Smooth muscle cell (in vitro differentiated cells): Measurements from ENCODE around the gene AMER3. TPM values are rescaled to one million over a fixed set of nuclear protein-coding genes. Genes with fewer than 3 reads are reported as not detected.

ENCODE experiments used
- DNase-seq: peaks from one replicate; lab custom pipeline; 2025; ENCODE audit not compliant: unreplicated experiment; lab: John Stamatoyannopoulos, UW
- H2AFZ ChIP-seq: fragments of 200-600 bp; sonication (generic); 2 replicates; pipeline ENCODE4 v1.6.0; 2016; ENCODE audit warnings: antibody characterized with exemption, low read depth, mild to moderate bottlenecking
- H3F3A ChIP-seq: fragments of 200-600 bp; sonication (generic); 2 replicates; pipeline ENCODE4 v1.6.0; 2017; ENCODE audit warnings: antibody characterized with exemption, low read depth
- H3K27ac ChIP-seq: fragments of 200-600 bp; sonication (generic); 2 replicates; pipeline ENCODE4 v1.5.1; 2016; ENCODE audit warnings: low read depth, mild to moderate bottlenecking
- H3K27me3 ChIP-seq: fragments of 200-600 bp; sonication (generic); 2 replicates; pipeline ENCODE4 v1.6.1; 2016; ENCODE audit warnings: low read depth, mild to moderate bottlenecking
- H3K36me3 ChIP-seq: fragments of 200-600 bp; sonication (generic); 2 replicates; pipeline ENCODE4 v1.5.1; 2016; ENCODE audit warnings: low read depth
- H3K4me1 ChIP-seq: fragments of 200-600 bp; sonication (generic); 2 replicates; pipeline ENCODE4 v1.5.1; 2016; ENCODE audit warnings: low read depth
- H3K4me2 ChIP-seq: fragments of 200-600 bp; sonication (generic); 2 replicates; pipeline ENCODE4 v1.6.0; 2016; ENCODE audit warnings: mild to moderate bottlenecking
- H3K4me3 ChIP-seq: fragments of 200-600 bp; sonication (generic); 2 replicates; pipeline ENCODE4 v1.5.1; 2016; ENCODE audit warnings: mild to moderate bottlenecking
- H3K79me2 ChIP-seq: fragments of 200-600 bp; sonication (generic); 2 replicates; pipeline ENCODE4 v1.6.0; 2016; ENCODE audit warnings: low read depth, mild to moderate bottlenecking
- H3K9ac ChIP-seq: fragments of 200-600 bp; sonication (generic); 2 replicates; pipeline ENCODE4 v1.6.0; 2016; ENCODE audit warnings: low read depth
- H3K9me3 ChIP-seq: fragments of 200-600 bp; sonication (generic); replicated peaks from 2 replicates; pipeline ENCODE4 v1.5.1; 2016; ENCODE audit warnings: low read depth
- H4K20me1 ChIP-seq: fragments of 200-600 bp; sonication (generic); 2 replicates; pipeline ENCODE4 v1.6.0; 2016; ENCODE audit warnings: low read depth
- CTCF ChIP-seq: fragments of 200-600 bp; sonication (generic); IDR thresholded peaks from 2 replicates; pipeline ENCODE4 v1.5.1; 2017; ENCODE audit warnings: borderline replicate concordance, mild to moderate bottlenecking, antibody characterized with exemption; ENCODE audit not compliant: insufficient read depth, poor library complexity, severe bottlenecking
- WGBS: methylation state at CpG from one replicate; pipeline ENCODE4 v1.1.7; 2016; ENCODE audit warnings: low lambda C conversion rate; 5-methylcytosine and 5-hydroxymethylcytosine counted together
- polyA plus RNA-seq: library from polyadenylated mRNA; unstranded; fragments of >200 nt; fragmentation: Nextera tagmentation; extraction: Ambion mirVana; gene quantifications from 2 replicates; pipeline ENCODE4 v1.2.1, GENCODE V29; 2016
- total RNA-seq: library from RNA; depleted of rRNA; stranded (reverse); fragments of >200 nt; gene quantifications from 2 replicates; pipeline ENCODE4 v1.2.3, GENCODE V29; 2014

Gene AMER3
- total and polyA plus RNA-seq, 2 experiments from 2014 or later = not detected

GRCh38 chr2:130766037-130766436 is 10.7 kb downstream of the AMER3 start:
- H3K79me2 ChIP-seq = no peaks in the 10 kb centered on the region
- no peak for DNase-seq
- 92% methylated on average over 7 of the region's 7 CpGs for WGBS

GRCh38 chr2:130766711-130767407 is 11.5 kb downstream of the AMER3 start:
- H2AFZ ChIP-seq = no peak overlapping the region
- TF ChIP-seq CTCF = no peak
- H3K4me3 ChIP-seq = no peak overlapping the region
- WGBS = 87% methylated on average over 12 of the region's 12 CpGs
- no peaks in the 10 kb centered on the region for H3K4me1 ChIP-seq
- H3K27ac ChIP-seq = no peak overlapping the region
- no peaks in the 10 kb centered on the region for H3F3A ChIP-seq
- H3K9me3 ChIP-seq = no peaks in the 10 kb centered on the region
- no peak for DNase-seq
- no peak overlapping the region for H3K4me2 ChIP-seq
- H4K20me1 ChIP-seq = no peaks in the 10 kb centered on the region
- H3K27me3 ChIP-seq = no peaks in the 10 kb centered on the region
- no peaks in the 10 kb centered on the region for H3K36me3 ChIP-seq
- no peak overlapping the region for H3K9ac ChIP-seq
- no peaks in the 10 kb centered on the region for H3K79me2 ChIP-seq

More at GRCh38 chr2:130766037-130766436, 10.7 kb downstream of the AMER3 start:
- Histone ChIP-seq H4K20me1 (no peaks in the 10 kb centered on the region), H3K4me2 (no peak overlapping the region), H3K4me3 (no peak overlapping the region), H2AFZ (no peak overlapping the region), H3K9ac (no peak overlapping the region), H3K27me3 (no peaks in the 10 kb centered on the region), H3K4me1 (no peaks in the 10 kb centered on the region), H3F3A (no peaks in the 10 kb centered on the region), H3K36me3 (no peaks in the 10 kb centered on the region), H3K27ac (no peak overlapping the region), H3K9me3 (no peaks in the 10 kb centered on the region)
- TF ChIP-seq CTCF = no peak

- Histone ChIP-seq H3K27ac (no peak overlapping the region), H3K9me3 (no peaks in the 10 kb centered on the region), H3K27me3 (no peaks in the 10 kb centered on the region), H3K4me3 (no peak overlapping the region), H4K20me1 (no peaks in the 10 kb centered on the region), H3F3A (no peaks in the 10 kb centered on the region), H3K79me2 (no peaks in the 10 kb centered on the region), H3K36me3 (no peaks in the 10 kb centered on the region), H3K4me1 (no peaks in the 10 kb centered on the region), H3K4me2 (no peak overlapping the region), H3K9ac (no peak overlapping the region), H2AFZ (no peak overlapping the region)
- TF ChIP-seq CTCF = no peak
- no peak for DNase-seq
- WGBS = 81% methylated on average over 7 of the region's 7 CpGs
Measured at GRCh38 chr2:130767408-130767775, 12.1 kb downstream of the AMER3 start.

- Histone ChIP-seq H3K79me2 (no peaks in the 10 kb centered on the region), H3K27ac (no peak overlapping the region), H3K4me2 (no peak overlapping the region), H3K4me3 (no peak overlapping the region), H3K9ac (no peak overlapping the region), H3K9me3 (no peaks in the 10 kb centered on the region), H4K20me1 (no peaks in the 10 kb centered on the region), H2AFZ (no peak overlapping the region), H3F3A (no peaks in the 10 kb centered on the region), H3K36me3 (no peaks in the 10 kb centered on the region), H3K27me3 (no peaks in the 10 kb centered on the region), H3K4me1 (no peaks in the 10 kb centered on the region)
- TF ChIP-seq CTCF = no peak
- 86% methylated on average over 17 of the region's 17 CpGs for whole genome bisulfite sequencing
- no peak for DNase-seq
Measured at GRCh38 chr2:130768191-130768855, 13.0 kb downstream of the AMER3 start.
